ENCODE measurements around the gene RXRA. TPM values are rescaled to one million over a fixed set of nuclear protein-coding genes. Genes with fewer than 3 reads are reported as not detected.
A peak's percentile ranks its signal among the peaks of the same experiment; 100 is the strongest.

The RXRA gene
- total and polyA plus RNA-seq, 2 of the 13 experiments (the other 11 are each of a cell fraction or from before 2014, with no cell fraction given), result 18.9 to 29.2 TPM

- ChIA-PET CTCF (ENCODE audit: low intra/inter-chr PET ratio, low total read pairs) (no interaction called here), POLR2A (interaction anchor here (1.8 kb wide), 1 partner anchor 14 kb away, joined by 5 read pairs; no protein-coding TSS in a partner anchor)
- H3K4me3 ChIP-seq (replicated peaks in 1 of 3; ENCODE audit: insufficient read depth in 1 of 3, low read depth in 2 of 3, low read length in 3 of 3), result no peak overlapping the region
- no peak overlapping the region for H3K9ac ChIP-seq (ENCODE audit: insufficient read depth, low read depth, low read length)
- ATAC-seq (no peak), FAIRE-seq (no peak), DNase-seq (ENCODE audit: low spot score) (no peak)
- H4K20me1 ChIP-seq (ENCODE audit: insufficient read depth, low read length), result peaks cover 88% of the 10 kb centered on the region
- in situ Hi-C loops (cut with HindIII; ENCODE audit: extremely low pct_ligation_motif_present, low pct_unique_long_range_greater_than_20kb) (no loop called here), intact Hi-C loops (cut with micrococcal nuclease; ENCODE audit: unreplicated experiment) (no loop called here)
- peaks cover 4 to 9% of the 10 kb centered on the region in 2 experiments; a peak in 3 of 5 replicates for H3K36me3 ChIP-seq (replicated peaks in 1 of 2; ENCODE audit: control insufficient read depth in 1 of 2, insufficient read depth in 2 of 2, low read length in 2 of 2)
- TF ChIP-seq MAZ (IDR thresholded peaks at IDR 0.05; ENCODE audit: borderline replicate concordance, low read depth, low read length) (no peak), MAZ (CRISPR knock-in tag; IDR thresholded peaks at IDR 0.05; ENCODE audit: low read depth) (no peak), HNRNPL (IDR thresholded peaks at IDR 0.05; ENCODE audit: low read depth, low read length) (peak; percentile 71; the same call in 1 of the 2 replicates), ZNF768 (CRISPR knock-in tag; IDR thresholded peaks at IDR 0.05) (peak; percentile 90)
- WGBS (ENCODE audit: low lambda C conversion rate), result 94% methylated on average over 9 of the region's 19 CpGs
- no peaks in the 10 kb centered on the region for H3K27me3 ChIP-seq (ENCODE audit: control insufficient read depth in 1 of 2, insufficient read depth in 2 of 2, low read length in 2 of 2)
- no peak overlapping the region for H2AFZ ChIP-seq (ENCODE audit: low read length)
- peaks cover 29% of the 10 kb centered on the region for H3K4me1 ChIP-seq (ENCODE audit: insufficient read depth, low read length)
- no peak overlapping the region for H3K4me2 ChIP-seq (ENCODE audit: low read depth, low read length)
- BruUV-seq (replicated peaks), result no TSS peak
- no peak overlapping the region for H3K27ac ChIP-seq (ENCODE audit: extremely low read length, insufficient read depth, low read length)
- peaks cover 98% of the 10 kb centered on the region for H3K79me2 ChIP-seq (ENCODE audit: insufficient read depth, low read length)
- no peaks in the 10 kb centered on the region for H3K9me3 ChIP-seq (ENCODE audit: low read length)
Measured at GRCh38 chr9:134341929-134342745, 15.9 kb downstream of the RXRA start.

GRCh38 chr9:134342746-134343115 is 16.5 kb downstream of the RXRA start:
- DNase-seq (ENCODE audit: low spot score), result no peak
- WGBS (ENCODE audit: low lambda C conversion rate), result no CpG with 5 or more reads among the region's 7 CpGs
- Histone ChIP-seq H2AFZ (ENCODE audit: low read length) (no peak overlapping the region), H3K27ac (ENCODE audit: extremely low read length, insufficient read depth, low read length) (no peak overlapping the region), H3K4me3 (replicated peaks in 1 of 3; ENCODE audit: insufficient read depth in 1 of 3, low read depth in 2 of 3, low read length in 3 of 3) (no peak overlapping the region), H3K4me1 (ENCODE audit: insufficient read depth, low read length) (peaks cover 23% of the 10 kb centered on the region), H4K20me1 (ENCODE audit: insufficient read depth, low read length) (peaks cover 87% of the 10 kb centered on the region), H3K79me2 (ENCODE audit: insufficient read depth, low read length) (peaks cover 97% of the 10 kb centered on the region), H3K4me2 (ENCODE audit: low read depth, low read length) (no peak overlapping the region), H3K9ac (ENCODE audit: insufficient read depth, low read depth, low read length) (no peak overlapping the region), H3K9me3 (ENCODE audit: low read length) (no peaks in the 10 kb centered on the region), H3K36me3 (replicated peaks in 1 of 2; ENCODE audit: control insufficient read depth in 1 of 2, insufficient read depth in 2 of 2, low read length in 2 of 2) (peaks cover 4 to 9% of the 10 kb centered on the region in 2 experiments; a peak in 3 of 5 replicates), H3K27me3 (ENCODE audit: control insufficient read depth in 1 of 2, insufficient read depth in 2 of 2, low read length in 2 of 2) (no peaks in the 10 kb centered on the region)
- intact Hi-C loops (cut with micrococcal nuclease; ENCODE audit: unreplicated experiment), result no loop called here
- FAIRE-seq, result no peak
- POLR2A ChIA-PET, result interaction anchor here (1.8 kb wide), 1 partner anchor 14 kb away, joined by 5 read pairs; no protein-coding TSS in a partner anchor
- ATAC-seq, result no peak
- BruUV-seq (replicated peaks), result no TSS peak
- CTCF ChIA-PET (ENCODE audit: low intra/inter-chr PET ratio, low total read pairs), result no interaction called here
- in situ Hi-C loops (cut with HindIII; ENCODE audit: extremely low pct_ligation_motif_present, low pct_unique_long_range_greater_than_20kb), result no loop called here
- TF ChIP-seq SRSF4 (IDR thresholded peaks at IDR 0.05; ENCODE audit: low read depth, low read length, poor library complexity, severe bottlenecking) (no peak), ARHGAP35 (CRISPR knock-in tag; IDR thresholded peaks at IDR 0.05; ENCODE audit: borderline replicate concordance) (no peak), PBX3 (CRISPR knock-in tag; IDR thresholded peaks at IDR 0.05; ENCODE audit: borderline replicate concordance) (no peak), ZNF24 (IDR thresholded peaks at IDR 0.05) (no peak), BHLHE40 (IDR thresholded peaks at IDR 0.05; ENCODE audit: low read length) (no peak), ZNF44 (CRISPR knock-in tag; IDR thresholded peaks at IDR 0.05) (no peak), PRDM4 (CRISPR knock-in tag; IDR thresholded peaks at IDR 0.05; ENCODE audit: borderline replicate concordance) (no peak)
